MM.1S (cell line): ENCODE results near the gene PPP1R7.

Experiments used
- DNase-seq: peaks from one replicate; pipeline ENCODE4 v3.0.0-alpha.2; 2015
- H2AFZ ChIP-seq: fragments of 300-600 bp; sonication (generic); 2 replicates; pipeline ENCODE4 v1.6.0; 2016; ENCODE audit warnings: antibody characterized with exemption, low read length
- H3F3A ChIP-seq: fragments of 300-600 bp; sonication (generic); 2 replicates; pipeline ENCODE4 v1.6.1; 2016; ENCODE audit warnings: mild to moderate bottlenecking, antibody characterized with exemption, low read length, moderate library complexity, mixed read lengths; ENCODE audit not compliant: insufficient read depth
- H3K27ac ChIP-seq: fragments of 300-600 bp; sonication (generic); 2 replicates; pipeline ENCODE4 v1.5.1; 2016; ENCODE audit warnings: mild to moderate bottlenecking, low read length
- H3K27me3 ChIP-seq: fragments of 300-600 bp; sonication (generic); replicated peaks from 2 replicates; pipeline ENCODE4 v1.6.0; 2016; ENCODE audit warnings: low read length; ENCODE audit not compliant: insufficient read depth
- H3K36me3 ChIP-seq: fragments of 300-600 bp; sonication (generic); replicated peaks from 2 replicates; pipeline ENCODE4 v1.6.1; 2016; ENCODE audit warnings: mild to moderate bottlenecking, low read length, mixed read lengths; ENCODE audit not compliant: insufficient read depth
- H3K4me1 ChIP-seq: fragments of 300-600 bp; sonication (generic); 2 replicates; pipeline ENCODE4 v1.6.1; 2016; ENCODE audit warnings: low read length, mixed read lengths
- H3K4me2 ChIP-seq: fragments of 300-600 bp; sonication (generic); 2 replicates; pipeline ENCODE4 v1.6.0; 2016; ENCODE audit warnings: low read depth, low read length
- H3K4me3 ChIP-seq: fragments of 300-600 bp; sonication (generic); 2 replicates; pipeline ENCODE4 v1.5.1; 2016; ENCODE audit warnings: low read length, mixed read lengths
- H3K79me2 ChIP-seq: fragments of 300-600 bp; sonication (generic); 2 replicates; pipeline ENCODE4 v1.6.1; 2016; ENCODE audit warnings: mixed run types, low read length, mixed read lengths
- H3K9ac ChIP-seq: fragments of 300-600 bp; sonication (generic); 2 replicates; pipeline ENCODE4 v1.6.1; 2016; ENCODE audit warnings: low read length, mixed read lengths
- H3K9me2 ChIP-seq: fragments of 300-600 bp; sonication (generic); replicated peaks from 2 replicates; pipeline ENCODE4 v1.6.1; 2016; ENCODE audit warnings: mild to moderate bottlenecking, low read length, mixed read lengths; ENCODE audit not compliant: insufficient read depth
- H3K9me3 ChIP-seq: fragments of 300-600 bp; sonication (generic); replicated peaks from 2 replicates; pipeline ENCODE4 v1.6.1; 2016; ENCODE audit warnings: mild to moderate bottlenecking, low read length, mixed read lengths; ENCODE audit not compliant: insufficient read depth
- H4K20me1 ChIP-seq: fragments of 300-600 bp; sonication (generic); 2 replicates; pipeline ENCODE4 v1.6.1; 2016; ENCODE audit warnings: mild to moderate bottlenecking, low read length, moderate library complexity, mixed read lengths; ENCODE audit not compliant: insufficient read depth
- EZH2 ChIP-seq: fragments of 300-600 bp; sonication (generic); optimal IDR thresholded peaks from 2 replicates; pipeline ENCODE3; 2017; ENCODE audit warnings: low read depth, mild to moderate bottlenecking, antibody characterized with exemption, low read length, mixed read lengths
- EZH2phosphoT487 ChIP-seq: fragments of 300-600 bp; sonication (generic); IDR thresholded peaks from 2 replicates; pipeline ENCODE4 v1.6.1; 2018; ENCODE audit warnings: antibody characterized with exemption, low read length
- TF ChIP-seq, protein P1 (sequence below): fragments of 300-600 bp; sonication (generic); IDR thresholded peaks from 2 replicates; pipeline ENCODE4 v1.5.1; 2016; ENCODE audit warnings: antibody characterized with exemption, low read length, mixed read lengths

The PPP1R7 gene

DNA sequence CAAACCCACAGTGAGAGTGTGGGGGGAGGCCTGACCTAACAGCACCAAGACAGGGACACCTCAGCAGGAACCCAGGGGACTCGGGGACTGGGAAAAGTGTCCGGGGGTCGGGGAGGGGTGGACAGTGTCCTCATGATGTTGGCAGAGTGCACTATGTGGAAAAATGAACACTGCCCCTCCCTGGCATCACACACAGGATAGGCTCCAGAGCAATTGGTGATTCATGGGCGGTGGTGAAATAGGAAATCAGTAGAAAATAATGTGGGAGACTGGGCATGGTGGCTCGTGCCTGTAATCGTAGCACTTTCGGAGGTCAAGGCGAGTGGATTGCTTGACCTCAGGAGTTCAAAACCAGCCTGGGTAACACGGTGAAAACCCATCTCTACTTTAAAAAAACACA is 34.6 kb downstream of the PPP1R7 start:
- no peak overlapping the region for H3K27ac ChIP-seq
- TF ChIP-seq EZH2 (no peak), EZH2phosphoT487 (no peak)
- TF ChIP-seq, protein P1, sequence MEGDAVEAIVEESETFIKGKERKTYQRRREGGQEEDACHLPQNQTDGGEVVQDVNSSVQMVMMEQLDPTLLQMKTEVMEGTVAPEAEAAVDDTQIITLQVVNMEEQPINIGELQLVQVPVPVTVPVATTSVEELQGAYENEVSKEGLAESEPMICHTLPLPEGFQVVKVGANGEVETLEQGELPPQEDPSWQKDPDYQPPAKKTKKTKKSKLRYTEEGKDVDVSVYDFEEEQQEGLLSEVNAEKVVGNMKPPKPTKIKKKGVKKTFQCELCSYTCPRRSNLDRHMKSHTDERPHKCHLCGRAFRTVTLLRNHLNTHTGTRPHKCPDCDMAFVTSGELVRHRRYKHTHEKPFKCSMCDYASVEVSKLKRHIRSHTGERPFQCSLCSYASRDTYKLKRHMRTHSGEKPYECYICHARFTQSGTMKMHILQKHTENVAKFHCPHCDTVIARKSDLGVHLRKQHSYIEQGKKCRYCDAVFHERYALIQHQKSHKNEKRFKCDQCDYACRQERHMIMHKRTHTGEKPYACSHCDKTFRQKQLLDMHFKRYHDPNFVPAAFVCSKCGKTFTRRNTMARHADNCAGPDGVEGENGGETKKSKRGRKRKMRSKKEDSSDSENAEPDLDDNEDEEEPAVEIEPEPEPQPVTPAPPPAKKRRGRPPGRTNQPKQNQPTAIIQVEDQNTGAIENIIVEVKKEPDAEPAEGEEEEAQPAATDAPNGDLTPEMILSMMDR: no peak
- DNase-seq: no peak
- no peaks in the 10 kb centered on the region for H3K9me3 ChIP-seq
- no peaks in the 10 kb centered on the region for H3K9me2 ChIP-seq
- no peak overlapping the region for H2AFZ ChIP-seq
- H3K27me3 ChIP-seq: no peaks in the 10 kb centered on the region; the same call in 1 of the 2 replicates
- no peak overlapping the region for H3K9ac ChIP-seq
- H3K4me3 ChIP-seq: no peak overlapping the region
- no peaks in the 10 kb centered on the region for H3K4me1 ChIP-seq
- no peaks in the 10 kb centered on the region for H3K36me3 ChIP-seq
- no peak overlapping the region for H3K4me2 ChIP-seq
- H3K79me2 ChIP-seq: no peaks in the 10 kb centered on the region
- no peaks in the 10 kb centered on the region for H4K20me1 ChIP-seq
- no peaks in the 10 kb centered on the region for H3F3A ChIP-seq

GRCh38 chr2:241185961-241186360 is 35.7 kb downstream of the PPP1R7 start:
- no peaks in the 10 kb centered on the region for H3K4me1 ChIP-seq
- no peaks in the 10 kb centered on the region for H3K36me3 ChIP-seq
- H3K4me3 ChIP-seq: no peak overlapping the region
- no peak overlapping the region for H3K4me2 ChIP-seq
- H3K27ac ChIP-seq: no peak overlapping the region
- TF ChIP-seq EZH2phosphoT487: no peak
- no peak for TF ChIP-seq EZH2
- TF ChIP-seq, protein P1: no peak
- H3K9me3 ChIP-seq: no peaks in the 10 kb centered on the region
- no peaks in the 10 kb centered on the region for H3F3A ChIP-seq
- H3K27me3 ChIP-seq: no peaks in the 10 kb centered on the region; the same call in 1 of the 2 replicates
- no peaks in the 10 kb centered on the region for H4K20me1 ChIP-seq
- H3K9me2 ChIP-seq: no peaks in the 10 kb centered on the region
- no peak for DNase-seq
- no peak overlapping the region for H2AFZ ChIP-seq
- H3K9ac ChIP-seq: no peak overlapping the region
- H3K79me2 ChIP-seq: no peaks in the 10 kb centered on the region

DNA sequence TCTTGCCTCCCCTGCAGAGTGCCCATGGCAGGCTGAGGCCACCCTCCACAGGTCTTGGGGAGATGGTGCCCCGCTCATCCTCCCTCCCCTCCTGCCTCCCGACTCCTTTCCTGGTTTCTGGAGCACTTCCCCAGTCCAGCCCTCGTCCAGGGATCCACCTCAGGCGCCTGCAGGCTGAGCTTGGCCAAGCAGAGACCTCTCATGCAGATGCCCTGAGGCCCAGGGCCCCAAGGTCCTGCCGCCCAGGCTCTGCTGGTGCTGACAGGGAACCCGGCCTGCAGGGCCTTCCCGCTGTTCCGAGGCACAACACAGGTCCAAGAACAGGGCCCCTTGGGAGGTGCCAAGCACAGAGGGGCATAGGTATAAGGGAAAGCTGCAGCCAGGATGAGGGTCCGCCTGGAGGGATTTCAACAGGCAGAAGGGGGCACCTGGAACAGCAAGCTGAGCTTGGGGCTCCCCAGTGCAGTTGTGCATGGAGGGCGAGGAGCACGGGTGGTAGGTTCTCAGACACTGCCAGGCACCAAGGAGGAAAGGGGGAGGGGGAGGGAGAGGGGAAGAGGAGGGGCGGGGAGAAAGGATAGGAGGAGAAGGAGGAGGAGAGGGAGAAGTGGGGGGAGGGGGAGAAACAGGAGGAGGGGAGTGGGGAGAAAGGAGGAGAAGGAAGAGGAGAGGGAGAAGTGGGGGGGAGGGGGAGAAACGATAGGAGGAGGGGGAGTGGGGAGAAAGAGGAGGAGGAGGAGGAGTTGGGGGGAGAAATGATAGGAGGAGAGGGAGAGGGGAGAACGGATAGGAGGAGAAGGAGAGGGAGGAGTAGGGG is 37.0 kb downstream of the PPP1R7 start:
- Histone ChIP-seq H3K79me2 (no peaks in the 10 kb centered on the region), H3K4me2 (no peak overlapping the region), H2AFZ (no peak overlapping the region), H3K27ac (no peak overlapping the region), H4K20me1 (no peaks in the 10 kb centered on the region), H3K36me3 (no peaks in the 10 kb centered on the region), H3K4me3 (no peak overlapping the region), H3K9me2 (no peaks in the 10 kb centered on the region), H3F3A (no peaks in the 10 kb centered on the region), H3K4me1 (no peaks in the 10 kb centered on the region), H3K9ac (no peak overlapping the region), H3K27me3 (no peaks in the 10 kb centered on the region; the same call in 1 of the 2 replicates), H3K9me3 (no peaks in the 10 kb centered on the region)
- TF ChIP-seq EZH2 (no peak), EZH2phosphoT487 (no peak)
- TF ChIP-seq, protein P1: no peak
- DNase-seq: no peak
